COR-L47 (cell line): ENCODE results near the gene ACTL10.
"Not testable (repeated sequence)": the region's sequence is repeated elsewhere in the genome, so short reads cannot be mapped to it uniquely, and the experiment has no call there.

Source experiments
- DNase-seq: peaks from one replicate; lab custom pipeline; 2025; lab: John Stamatoyannopoulos, UW

Gene ACTL10

DNA sequence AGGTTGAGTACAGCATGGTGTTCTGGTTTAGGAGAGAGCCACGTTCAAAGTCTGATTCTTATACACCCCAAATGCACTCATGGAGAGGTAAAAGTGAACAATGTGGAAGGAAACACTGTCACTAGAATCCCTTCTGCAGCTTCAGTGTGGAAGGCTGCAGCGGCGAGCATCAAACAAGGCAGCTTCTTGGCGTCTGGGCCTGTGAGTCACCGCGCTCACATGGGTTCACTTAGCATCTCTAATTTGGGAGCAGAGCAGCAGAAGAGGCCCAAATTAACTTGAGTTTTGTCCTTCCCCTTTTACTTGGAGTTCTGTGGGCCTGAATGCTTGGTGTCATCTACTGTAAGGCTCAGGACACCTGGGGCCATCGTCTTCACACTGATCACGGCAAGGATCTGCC lies 30.4 kb downstream of the ACTL10 start:
- DNase-seq, result no peak

DNA sequence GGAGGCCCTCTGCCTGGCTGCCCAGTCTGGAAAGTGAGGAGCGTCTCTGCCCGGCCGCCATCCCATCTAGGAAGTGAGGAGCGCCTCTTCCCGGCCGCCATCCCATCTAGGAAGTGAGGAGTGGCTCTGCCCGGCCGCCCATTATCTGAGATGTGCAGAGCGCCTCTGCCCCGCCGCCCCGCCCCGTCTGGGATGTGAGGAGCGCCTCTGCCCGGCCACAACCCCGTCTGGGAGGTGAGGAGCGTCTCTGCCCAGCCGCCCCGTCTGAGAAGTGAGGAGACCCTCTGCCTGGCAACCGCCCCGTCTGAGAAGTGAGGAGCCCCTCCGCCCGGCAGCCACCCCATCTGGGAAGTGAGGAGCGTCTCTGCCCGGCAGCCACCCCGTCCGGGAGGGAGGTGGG lies 32.2 kb downstream of the ACTL10 start:
- DNase-seq, result not testable (repeated sequence)

DNA sequence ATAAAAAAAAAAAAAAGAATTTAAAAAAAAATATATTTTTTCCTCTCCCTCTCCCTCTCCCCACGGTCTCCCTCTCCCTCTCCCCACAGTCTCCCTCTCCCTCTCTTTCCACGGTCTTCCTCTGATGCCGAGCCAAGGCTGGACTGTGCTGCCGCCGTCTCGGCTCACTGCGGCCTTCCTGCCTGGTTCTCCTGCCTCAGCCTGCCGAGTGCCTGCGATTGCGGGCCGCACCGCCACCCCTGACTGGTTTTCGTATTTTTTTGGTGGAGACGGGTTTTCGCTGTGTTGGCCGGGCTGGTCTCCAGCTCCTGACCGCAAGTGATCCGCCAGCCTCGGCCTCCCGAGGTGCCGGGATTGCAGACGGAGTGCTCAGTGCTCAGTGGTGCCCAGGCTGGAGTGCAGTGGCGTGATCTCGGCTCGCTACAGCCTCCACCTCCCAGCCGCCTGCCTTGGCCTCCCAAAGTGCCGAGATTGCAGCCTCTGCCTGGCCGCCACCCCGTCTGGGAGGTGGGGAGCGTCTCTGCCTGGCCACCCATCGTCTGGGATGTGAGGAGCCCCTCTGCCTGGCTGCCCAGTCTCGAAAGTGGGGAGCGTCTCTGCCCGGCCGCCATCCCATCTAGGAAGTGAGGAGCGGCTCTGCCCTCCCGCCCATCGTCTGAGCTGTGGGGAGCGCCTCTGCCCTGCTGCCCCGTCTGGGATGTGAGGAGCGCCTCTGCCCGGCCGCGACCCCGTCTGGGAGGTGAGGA lies 34.1 kb downstream of the ACTL10 start:
- not testable (repeated sequence) for DNase-seq

DNA sequence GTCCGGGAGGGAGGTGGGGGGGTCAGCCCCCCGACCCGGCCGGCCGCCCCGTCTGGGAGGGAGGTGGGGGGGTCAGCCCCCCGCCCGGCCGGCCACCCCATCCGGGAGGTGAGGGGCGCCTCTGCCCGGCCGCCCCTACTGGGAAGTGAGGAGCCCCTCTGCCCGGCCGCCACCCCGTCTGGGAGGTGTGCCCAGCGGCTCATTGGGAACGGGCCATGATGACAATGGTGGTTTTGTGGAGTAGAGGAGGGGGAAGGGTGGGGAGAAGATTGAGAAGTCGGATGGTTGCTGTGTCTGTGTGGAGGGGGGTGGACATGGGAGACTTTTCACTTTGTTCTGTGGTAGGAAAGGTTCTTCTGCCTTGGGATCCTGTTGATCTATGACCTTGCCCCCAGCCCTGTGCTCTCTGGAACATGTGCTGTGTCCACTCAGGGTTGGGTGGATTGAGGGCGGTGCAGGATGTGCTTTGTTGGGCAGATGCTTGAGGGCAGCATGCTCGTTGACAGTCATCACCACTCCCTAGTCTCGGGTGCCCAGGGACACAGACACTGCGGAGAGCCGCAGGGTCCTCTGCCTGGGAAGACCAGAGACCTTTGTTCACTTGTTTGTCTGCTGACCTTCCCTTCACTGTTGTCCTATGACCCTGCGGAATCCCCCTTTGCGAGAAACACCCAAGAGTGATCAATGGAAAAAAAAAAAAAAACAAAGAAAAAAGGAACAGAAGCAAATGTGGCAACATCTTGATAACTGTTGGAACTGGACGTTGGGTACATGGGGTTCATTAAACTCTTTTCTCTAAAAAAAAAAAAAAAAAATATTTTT lies 35.1 kb downstream of the ACTL10 start:
- DNase-seq, result no peak

DNA sequence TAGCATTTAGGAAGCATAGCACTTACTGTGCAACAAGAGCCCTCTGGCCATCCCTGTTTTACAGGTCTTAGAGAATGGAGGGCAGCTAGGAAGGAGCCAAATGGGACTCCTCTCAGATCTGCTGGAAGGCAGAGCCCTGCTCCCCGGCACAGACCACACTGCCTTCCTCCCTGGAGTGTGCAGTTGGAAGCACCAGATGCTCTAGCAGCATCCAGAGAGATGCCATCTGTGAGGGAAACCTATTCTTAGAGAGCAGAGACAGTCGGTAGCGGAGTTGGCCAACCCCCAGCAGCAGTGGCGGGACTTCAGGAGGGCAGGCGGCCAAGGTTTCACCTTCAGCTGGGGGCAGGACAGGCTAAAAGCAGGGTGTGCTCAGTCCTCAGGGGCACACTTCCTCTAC lies 36.1 kb downstream of the ACTL10 start:
- no peak for DNase-seq

DNA sequence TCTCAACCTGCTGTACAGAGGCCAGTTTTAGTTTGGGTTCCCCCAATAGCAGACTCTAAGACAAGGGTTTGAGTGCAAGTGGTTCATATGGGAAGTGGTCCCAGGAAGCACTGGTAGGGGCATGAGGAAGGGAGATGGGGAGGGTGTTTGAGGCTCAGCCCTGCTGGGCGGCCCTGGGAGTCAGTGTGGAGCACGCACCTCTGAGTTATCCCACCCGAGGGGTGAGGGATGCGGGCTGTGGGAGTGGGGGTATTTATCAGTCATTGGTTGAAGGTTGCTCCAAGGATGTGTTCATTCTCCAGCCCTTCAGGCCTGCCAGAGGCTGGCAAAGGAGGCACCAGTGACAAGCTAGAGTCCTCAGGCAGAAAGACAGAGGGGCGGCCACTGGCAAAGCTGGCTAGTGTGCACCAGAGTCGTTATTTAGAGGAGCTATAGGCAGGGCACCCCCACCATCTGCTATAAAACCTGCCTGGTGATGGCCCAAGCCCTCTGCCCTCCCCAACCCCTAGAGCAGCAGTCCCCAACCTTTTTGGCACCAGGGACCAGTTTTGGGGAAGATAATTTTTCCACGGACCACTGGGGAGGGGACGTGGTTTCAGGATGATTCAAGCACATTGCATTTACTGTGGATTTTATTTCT lies 36.9 kb downstream of the ACTL10 start:
- DNase-seq, result no peak

DNA sequence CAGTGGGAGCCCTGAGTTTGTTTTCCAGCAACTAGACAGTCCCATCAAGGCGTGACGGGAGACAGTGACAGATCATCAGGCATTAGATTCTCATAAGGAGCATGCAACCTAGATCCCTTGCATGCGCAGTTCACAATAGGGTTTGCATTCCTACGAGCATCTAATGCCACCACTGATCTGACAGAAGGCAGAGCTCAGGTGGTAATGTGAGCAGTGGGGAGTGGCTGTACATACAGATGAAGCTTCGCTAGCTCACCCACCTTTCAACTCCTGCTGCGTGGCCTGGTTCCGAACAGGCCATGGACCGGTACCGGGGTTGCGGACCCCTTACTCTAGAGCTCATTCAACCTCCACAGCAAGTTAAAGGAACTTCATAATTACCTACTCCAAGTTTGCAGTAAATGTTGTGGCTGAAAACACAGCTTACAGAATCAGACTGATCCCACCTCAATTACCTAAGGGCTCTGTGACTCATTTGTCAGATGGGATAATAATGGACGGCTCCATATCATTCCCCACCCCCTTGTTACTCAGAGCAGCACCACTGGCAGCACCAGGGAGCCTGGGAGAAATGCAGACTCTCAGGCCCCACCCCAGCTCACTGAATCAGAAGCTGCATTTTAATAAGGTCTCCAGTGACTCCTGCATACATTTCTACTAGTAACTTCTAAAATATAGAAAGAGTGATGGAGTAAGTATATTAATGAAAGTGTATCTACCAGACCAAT lies 37.6 kb downstream of the ACTL10 start:
- DNase-seq, result no peak

DNA sequence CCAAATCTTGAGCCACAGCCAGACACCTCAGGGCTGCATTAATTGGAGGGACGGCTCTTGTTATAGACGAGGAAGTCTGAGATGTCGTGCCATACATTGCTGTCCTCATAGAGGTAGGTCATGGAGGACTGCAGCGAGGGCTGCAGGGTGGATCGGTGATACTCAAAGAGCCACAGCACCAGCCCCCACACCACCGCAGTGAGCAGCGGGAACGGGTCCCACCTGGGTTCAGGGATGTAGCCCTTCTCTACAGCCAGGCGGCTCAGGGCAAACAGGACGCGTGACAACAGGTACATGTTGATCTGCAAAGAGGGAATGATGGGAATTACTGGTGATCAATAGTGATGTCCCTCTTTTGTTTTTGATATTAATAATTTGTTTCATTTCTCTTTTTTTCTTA lies 40.9 kb downstream of the ACTL10 start:
- DNase-seq, result no peak

DNA sequence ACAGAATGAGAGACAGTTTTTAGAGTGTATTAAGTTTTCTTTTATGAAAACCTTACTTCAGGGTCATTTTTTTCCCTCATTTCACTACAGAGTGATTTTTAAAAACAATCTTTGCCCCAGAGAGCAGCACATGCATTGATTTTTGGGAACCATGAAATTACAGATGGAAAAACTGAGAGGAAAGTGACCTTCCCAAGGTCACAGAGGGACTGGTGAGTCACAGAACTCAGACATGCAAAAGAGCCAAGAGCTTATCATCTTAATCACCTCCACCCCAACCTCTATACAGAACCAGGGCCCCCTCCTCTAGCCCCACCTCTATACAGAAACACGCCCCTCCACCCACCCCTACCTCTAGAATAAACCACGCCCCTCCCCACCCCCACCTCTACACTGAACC lies 42.7 kb downstream of the ACTL10 start:
- DNase-seq, result no peak

DNA sequence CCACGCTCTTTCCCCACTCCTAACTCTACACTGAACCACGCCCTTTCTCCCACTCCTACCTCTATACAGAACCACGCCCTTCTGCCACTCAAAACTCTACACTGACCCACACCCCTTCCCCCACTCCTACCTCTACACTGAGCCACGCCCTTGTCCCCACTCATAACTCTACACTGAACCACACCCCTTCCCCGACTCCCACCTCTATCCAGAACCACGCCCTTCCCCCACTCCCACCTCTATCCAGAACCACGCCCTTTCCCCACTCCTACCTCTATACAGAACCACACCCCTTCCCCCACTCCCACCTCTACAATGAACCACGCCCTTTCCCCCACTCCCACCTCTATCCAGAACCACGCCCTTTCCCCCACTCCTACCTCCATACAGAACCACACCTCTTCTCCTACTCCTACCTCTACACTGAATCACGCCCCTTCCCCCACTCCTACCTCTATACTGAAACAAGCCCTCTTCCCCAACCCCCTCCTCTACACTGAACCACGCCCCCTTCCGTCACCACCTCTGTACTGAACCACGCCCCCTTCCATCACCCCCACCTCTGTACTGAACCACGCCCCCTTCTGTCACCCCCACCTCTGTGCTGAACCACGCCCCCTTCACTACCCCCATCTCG lies 43.3 kb downstream of the ACTL10 start:
- no peak for DNase-seq

DNA sequence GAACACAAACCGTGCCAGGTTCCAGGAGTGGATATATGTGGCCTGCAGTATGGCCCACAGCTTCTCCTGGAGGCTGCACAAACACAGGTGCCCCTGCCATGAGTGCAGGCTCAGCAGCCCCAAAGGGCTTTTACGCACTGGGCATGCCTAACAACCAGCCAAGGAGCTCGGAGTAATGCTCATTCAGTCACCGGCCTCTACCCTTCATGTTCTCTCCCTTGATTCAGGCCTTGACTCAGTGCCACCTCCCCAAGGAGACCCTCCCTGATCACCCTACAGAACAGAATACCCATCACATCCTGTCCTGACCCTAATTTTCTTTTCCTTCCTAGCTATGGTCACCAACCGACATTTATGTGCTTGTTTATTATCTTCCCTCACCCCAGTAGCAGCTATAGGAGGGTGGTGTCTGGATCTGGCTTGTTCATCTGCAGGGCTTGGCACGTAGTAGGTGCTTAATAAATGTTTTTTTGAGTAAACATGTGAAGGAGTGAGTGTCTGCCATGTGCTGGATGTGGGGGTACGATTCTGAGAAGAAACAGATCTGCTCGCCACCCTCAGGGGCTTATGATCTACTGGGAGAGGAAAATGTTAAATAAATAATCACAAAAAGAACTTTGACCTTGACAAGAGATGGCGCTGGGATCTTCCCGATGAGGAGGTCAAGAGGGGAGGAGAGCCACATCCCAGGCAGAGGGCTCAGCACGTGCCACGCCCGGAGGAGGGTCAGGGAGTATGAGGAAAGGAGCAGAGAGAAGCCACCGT lies 44.1 kb downstream of the ACTL10 start:
- DNase-seq, result no peak

DNA sequence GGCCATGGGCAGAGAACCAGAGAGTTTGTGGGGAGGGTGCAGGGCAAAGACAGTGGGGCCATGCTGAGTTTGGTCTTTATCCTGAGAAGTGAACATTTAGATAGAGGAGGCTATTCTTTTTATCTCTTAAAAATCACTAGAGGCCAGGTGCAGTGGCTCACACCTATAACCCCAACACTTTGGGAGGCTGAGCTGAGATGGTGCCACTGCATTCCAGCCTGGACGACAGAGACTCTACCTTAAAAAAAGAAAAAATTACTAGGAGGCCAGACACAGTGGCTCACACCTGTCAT lies 44.6 kb downstream of the ACTL10 start:
- DNase-seq, result no peak

DNA sequence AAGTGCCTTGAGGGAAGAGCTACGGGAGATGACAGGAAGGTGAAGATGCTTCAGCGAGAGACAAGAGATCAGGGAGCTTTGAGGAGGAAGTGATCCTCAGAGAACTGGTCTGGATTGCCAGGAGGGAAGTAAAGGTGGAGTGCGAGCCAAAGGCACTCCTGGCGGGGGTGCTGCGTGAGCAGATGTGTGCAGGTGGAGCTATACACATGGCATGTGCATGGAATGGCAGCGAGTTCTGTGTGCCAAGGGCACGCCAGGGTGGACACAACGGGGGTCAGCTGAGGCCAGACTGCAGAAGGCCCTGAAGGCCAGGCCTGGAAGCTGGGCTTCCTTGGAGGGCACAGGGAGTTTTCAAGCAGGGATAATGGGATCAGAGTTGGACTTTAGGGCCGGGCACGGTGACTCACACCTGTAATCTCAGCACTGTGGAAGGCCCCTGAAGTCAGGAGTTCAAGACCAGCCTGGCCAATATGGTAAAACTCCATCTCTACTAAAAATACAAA lies 47.2 kb downstream of the ACTL10 start:
- DNase-seq, result no peak

DNA sequence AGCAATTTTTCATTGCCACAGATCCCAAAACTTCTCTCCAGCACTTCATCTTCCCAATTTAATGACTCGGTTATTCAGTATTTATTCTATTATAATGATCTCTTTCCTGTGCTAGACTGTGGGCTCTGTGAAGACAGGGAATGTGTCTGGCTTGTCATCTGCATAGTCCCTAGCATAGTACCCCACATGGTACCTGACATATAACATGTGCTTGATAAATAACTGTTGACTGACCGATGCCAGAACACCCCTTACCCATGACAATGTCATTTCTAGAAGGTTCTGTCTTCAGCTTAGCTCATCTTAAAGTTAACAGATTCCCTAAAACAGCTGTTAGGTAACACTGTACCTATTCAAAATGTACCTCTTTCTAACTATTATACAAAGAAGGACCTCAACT lies 49.8 kb downstream of the ACTL10 start:
- no peak for DNase-seq
